WTC11 (cell line): Measurements from ENCODE around the gene GPX5. TPM values are rescaled to one million over a fixed set of nuclear protein-coding genes. Genes with fewer than 3 reads are reported as not detected.

Source experiments
- ATAC-seq: fragments of 200-7000 bp; cut with Tn5 transposase; 2 replicates; pipeline ENCODE4 v1.10.0; 2021; ENCODE audit warnings: mild to moderate bottlenecking, moderate library complexity
- CTCF ChIA-PET: fragments of 300-600 bp; sonication (Branson Sonifier 250); formaldehyde crosslinking; loops from one replicate; lab custom pipeline; 2021; ENCODE audit warnings: antibody characterized with exemption; lab: Charles Lee
- POLR2A ChIA-PET: fragments of 350-600 bp; sonication (Branson Sonifier 250); formaldehyde crosslinking; loops from one replicate; lab custom pipeline; 2021; ENCODE audit warnings: antibody characterized with exemption; lab: Charles Lee
- DNase-seq: peaks from one replicate; pipeline ENCODE4 v3.0.0; 2021; ENCODE audit warnings: low spot score
- H3K27ac Mint-ChIP-seq: 2 replicates; pipeline ENCODE4 v1.8.0; 2021; ENCODE audit warnings: mixed read lengths
- H3K27me3 Mint-ChIP-seq: 2 replicates; pipeline ENCODE4 v1.8.0; 2021; ENCODE audit warnings: low read depth, mild to moderate bottlenecking, moderate library complexity, mixed read lengths
- H3K36me3 Mint-ChIP-seq: 2 replicates; pipeline ENCODE4 v1.8.0; 2021; ENCODE audit warnings: mixed read lengths
- H3K4me1 Mint-ChIP-seq: 2 replicates; pipeline ENCODE4 v1.8.0; 2022; ENCODE audit warnings: mixed read lengths
- H3K4me3 Mint-ChIP-seq: 2 replicates; pipeline ENCODE4 v1.8.0; 2021; ENCODE audit warnings: mild to moderate bottlenecking, moderate library complexity, mixed read lengths
- H3K9me3 Mint-ChIP-seq: 2 replicates; pipeline ENCODE4 v1.8.0; 2021; ENCODE audit warnings: mixed read lengths
- AFF4 ChIP-seq: sonication (generic); formaldehyde crosslinking; IDR thresholded peaks from 2 replicates; pipeline ENCODE4 v1.8.1; 2023; ENCODE audit warnings: mild to moderate bottlenecking, missing genetic modification reagents, borderline replicate concordance
- ATF6 ChIP-seq: sonication (generic); formaldehyde crosslinking; IDR thresholded peaks from 2 replicates; pipeline ENCODE4 v1.8.1; 2023; ENCODE audit warnings: mild to moderate bottlenecking, missing genetic modification reagents
- CREB1 ChIP-seq: sonication (generic); formaldehyde crosslinking; IDR thresholded peaks from 2 replicates; pipeline ENCODE4 v1.8.0; 2023; ENCODE audit warnings: mild to moderate bottlenecking, missing genetic modification reagents
- ERG ChIP-seq: fragments of 250-450 bp; sonication (Bioruptor Pico); IDR thresholded peaks from 2 replicates; pipeline ENCODE4 v1.8.0; 2021; ENCODE audit warnings: mild to moderate bottlenecking
- GRHL2 ChIP-seq: fragments of 250-450 bp; sonication (Bioruptor Pico); IDR thresholded peaks from 2 replicates; pipeline ENCODE4 v1.8.0; 2022; ENCODE audit warnings: mild to moderate bottlenecking, moderate library complexity; ENCODE audit not compliant: insufficient replicate concordance, severe bottlenecking
- PRDM15 ChIP-seq: sonication (generic); formaldehyde crosslinking; IDR thresholded peaks from 2 replicates; pipeline ENCODE4 v1.8.0; 2022; ENCODE audit warnings: missing genetic modification reagents
- TEAD4 ChIP-seq: sonication (generic); formaldehyde crosslinking; IDR thresholded peaks from 2 replicates; pipeline ENCODE4 v1.8.0; 2022; ENCODE audit warnings: mild to moderate bottlenecking, missing genetic modification reagents
- ZBTB43 ChIP-seq: sonication (generic); formaldehyde crosslinking; IDR thresholded peaks from 2 replicates; pipeline ENCODE4 v1.8.1; 2023; ENCODE audit warnings: mild to moderate bottlenecking, missing genetic modification reagents
- ZNF121 ChIP-seq: sonication (generic); formaldehyde crosslinking; IDR thresholded peaks from 2 replicates; pipeline ENCODE4 v1.8.0; 2023; ENCODE audit warnings: missing genetic modification reagents
- total RNA-seq: library from RNA; stranded (reverse); gene quantifications from 3 replicates; pipeline ENCODE4 v1.2.3, GENCODE V29; 2021

The GPX5 gene
- total RNA-seq, 1 experiment from 2014 or later = not detected

- DNase-seq = no peak
- Mint-ChIP-seq H3K27ac (no peak overlapping the region), H3K36me3 (no peaks in the 10 kb centered on the region), H3K4me1 (peaks cover 16% of the 10 kb centered on the region)
- ATAC-seq = no peak
- TF ChIP-seq TEAD4 (CRISPR knock-in tag) (no peak), CREB1 (CRISPR knock-in tag) (no peak)
- TF ChIP-seq, all 79 proteins: peak for 0
- Mint-ChIP-seq H3K27me3 (peaks cover 72% of the 10 kb centered on the region), H3K4me3 (no peak overlapping the region), H3K9me3 (no peaks in the 10 kb centered on the region)
- ChIA-PET CTCF (interaction anchor here (4.2 kb wide), 1 partner anchor 13 kb away, joined by 24 read pairs; no protein-coding TSS in a partner anchor), POLR2A (interaction anchor here (0.6 kb wide), 1 partner anchor 869 kb away, joined by 3 read pairs; no protein-coding TSS in a partner anchor)
Measured at GRCh38 chr6:28555136-28555535, 29.5 kb downstream of the GPX5 start.

GRCh38 chr6:28558629-28559028, 32.9 kb downstream of the GPX5 start:
- H3K4me3 Mint-ChIP-seq = peak overlapping the region; percentile 16; the same call in 1 of the 2 replicates
- peaks cover 11% of the 10 kb centered on the region for H3K4me1 Mint-ChIP-seq
- H3K27ac Mint-ChIP-seq = no peak overlapping the region
- ChIA-PET POLR2A (no interaction called here), CTCF (interaction anchor here (1.4 kb wide), 1 partner anchor 9 kb away, joined by 3 read pairs; no protein-coding TSS in a partner anchor)
- no peak for TF ChIP-seq ATF6 (CRISPR knock-in tag)
- no peak for TF ChIP-seq GRHL2 (CRISPR knock-in tag)
- TF ChIP-seq ZBTB43 (CRISPR knock-in tag) = no peak
- TF ChIP-seq ERG (CRISPR knock-in tag) = no peak
- no peak for TF ChIP-seq AFF4
- no peak for TF ChIP-seq ZNF121
- no peak for TF ChIP-seq PRDM15
- TF ChIP-seq TEAD4 (CRISPR knock-in tag) = no peak
- no peaks in the 10 kb centered on the region for H3K9me3 Mint-ChIP-seq
- peaks cover 54% of the 10 kb centered on the region for H3K27me3 Mint-ChIP-seq
- H3K36me3 Mint-ChIP-seq = no peaks in the 10 kb centered on the region
- no peak for ATAC-seq
- DNase-seq = no peak
